ENCODE data around the gene SLC35E3.

The SLC35E3 gene

DNA sequence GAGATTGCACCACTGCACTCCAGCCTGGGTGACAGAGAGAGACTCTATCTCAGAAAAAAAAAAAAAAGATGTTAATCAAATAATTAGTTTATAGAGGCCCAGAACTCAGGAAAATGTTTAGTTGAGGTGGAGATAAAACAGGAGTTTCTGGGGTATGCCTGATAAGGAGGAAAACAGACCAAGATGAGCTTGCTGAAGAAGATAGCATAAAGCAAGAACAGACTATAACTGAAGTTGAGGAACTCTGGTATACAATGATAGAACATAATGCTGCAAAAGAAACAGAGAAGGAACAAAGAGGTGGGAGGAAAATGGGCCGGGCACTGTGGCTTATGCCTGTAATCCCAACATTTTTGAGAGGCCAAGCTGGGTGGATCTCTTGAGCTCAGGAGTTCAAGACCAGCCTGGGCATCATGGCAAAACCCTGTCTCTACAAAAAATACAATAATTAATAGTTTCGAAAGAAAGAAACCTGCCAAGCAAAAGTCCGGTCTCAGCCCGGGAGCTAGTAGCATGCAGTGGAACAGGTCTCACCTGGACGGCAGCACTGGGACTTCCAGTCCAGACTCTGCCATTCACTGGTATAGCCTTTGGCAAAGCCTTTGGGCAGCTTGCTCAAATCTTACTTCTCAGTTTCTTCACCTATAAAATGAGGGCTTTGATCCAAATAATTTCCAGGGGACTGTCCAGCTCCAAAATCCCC lies 25.4 kb downstream of the SLC35E3 start:
- no peak for DNase-seq

GRCh38 chr12:68772714-68773113 lies 26.7 kb downstream of the SLC35E3 start:
- DNase-seq = no peak

DNA sequence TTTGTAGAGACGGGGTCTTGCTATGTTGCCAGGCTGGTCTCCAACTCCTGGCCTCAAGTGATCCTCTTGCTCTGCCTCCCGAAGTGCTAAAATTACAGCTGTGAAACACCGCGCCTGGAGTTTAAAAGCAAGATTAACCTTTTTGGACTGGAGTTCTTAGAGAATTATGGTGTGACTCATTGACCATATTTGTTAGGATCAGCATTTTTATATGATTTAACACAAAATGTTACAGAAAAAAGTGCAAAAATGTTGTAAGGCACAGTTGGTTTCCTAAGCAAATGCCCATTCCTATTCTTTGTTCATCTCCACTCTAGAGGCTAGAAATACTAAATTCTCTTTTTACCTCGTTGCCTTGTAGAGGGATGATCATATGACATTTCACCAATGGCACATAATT lies 27.6 kb downstream of the SLC35E3 start:
- DNase-seq = no peak

DNA sequence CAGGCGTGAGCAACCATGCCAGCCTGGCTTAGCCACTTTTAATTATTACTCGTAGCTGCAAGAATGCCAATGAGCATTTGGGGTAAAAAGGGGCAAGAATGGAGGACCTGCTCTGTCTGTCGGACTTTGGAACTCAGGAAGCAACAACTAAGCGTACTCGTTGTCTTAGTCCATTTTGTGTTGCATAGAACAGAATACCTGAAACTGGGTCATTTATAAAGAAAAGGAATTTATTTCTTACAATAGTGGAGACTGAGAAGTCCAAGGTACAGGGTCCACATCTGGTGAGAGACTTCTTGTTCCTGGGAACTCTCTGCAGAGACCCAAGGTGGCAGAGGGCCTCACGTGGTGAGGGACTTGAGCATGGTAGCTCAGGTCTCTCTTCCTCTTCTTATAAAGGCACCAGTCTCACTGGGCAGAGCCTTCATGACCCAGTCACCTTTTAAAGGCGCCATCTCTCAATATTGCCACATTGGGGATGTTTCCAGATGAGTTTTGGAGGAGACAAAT lies 29.2 kb downstream of the SLC35E3 start:
- no peak for DNase-seq

- no peak for DNase-seq
Measured at GRCh38 chr12:68776976-68777610, 31.1 kb downstream of the SLC35E3 start.

- DNase-seq = no peak
Measured at GRCh38 chr12:68779280-68779679, 33.3 kb downstream of the SLC35E3 start.

DNA sequence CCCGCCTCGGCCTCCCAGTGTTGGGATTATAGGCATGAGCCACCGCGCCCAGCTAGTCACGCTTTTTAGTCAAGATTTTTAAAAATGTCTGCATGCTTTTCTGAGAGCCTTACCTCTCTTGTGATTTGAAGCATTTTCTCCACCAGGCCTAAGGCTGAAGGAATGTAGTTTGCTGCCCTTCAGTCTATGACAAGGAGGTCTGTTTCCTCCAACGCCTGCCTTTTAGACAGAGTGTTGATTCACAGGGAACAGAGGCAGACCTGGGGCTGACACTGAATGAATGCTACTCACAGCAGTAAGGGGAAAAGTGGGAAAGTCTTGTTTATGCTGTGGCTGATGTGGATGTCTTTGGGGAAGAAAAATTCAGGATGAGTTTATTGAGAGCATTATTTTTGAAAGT lies 34.8 kb downstream of the SLC35E3 start:
- no peak for DNase-seq

DNA sequence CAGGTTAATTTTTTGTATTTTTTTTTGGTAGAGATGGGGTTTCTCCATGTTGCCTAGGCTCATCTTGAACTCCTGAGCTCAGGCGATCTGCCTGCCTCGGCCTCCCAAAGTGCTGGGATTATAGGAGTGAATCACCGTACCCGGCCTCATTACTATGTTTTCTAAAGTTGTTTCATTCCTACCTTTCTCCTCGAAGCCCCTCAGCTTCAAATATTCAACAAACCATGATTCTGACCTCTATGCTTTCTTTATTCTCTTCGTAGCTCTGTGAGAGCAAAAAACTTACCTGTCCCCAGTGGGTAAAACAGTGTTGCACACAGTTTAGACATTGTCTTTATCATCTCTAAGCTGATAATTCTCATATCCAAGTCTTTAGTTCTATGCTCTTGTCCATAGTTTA lies 35.8 kb downstream of the SLC35E3 start:
- no peak for DNase-seq

- peak; percentile 77 to 92 for DNase-seq
Measured at GRCh38 chr12:68784015-68784414, 38.0 kb downstream of the SLC35E3 start.

GRCh38 chr12:68785358-68785757 lies 39.4 kb downstream of the SLC35E3 start:
- peak; percentile 77 to 94 for DNase-seq

DNA sequence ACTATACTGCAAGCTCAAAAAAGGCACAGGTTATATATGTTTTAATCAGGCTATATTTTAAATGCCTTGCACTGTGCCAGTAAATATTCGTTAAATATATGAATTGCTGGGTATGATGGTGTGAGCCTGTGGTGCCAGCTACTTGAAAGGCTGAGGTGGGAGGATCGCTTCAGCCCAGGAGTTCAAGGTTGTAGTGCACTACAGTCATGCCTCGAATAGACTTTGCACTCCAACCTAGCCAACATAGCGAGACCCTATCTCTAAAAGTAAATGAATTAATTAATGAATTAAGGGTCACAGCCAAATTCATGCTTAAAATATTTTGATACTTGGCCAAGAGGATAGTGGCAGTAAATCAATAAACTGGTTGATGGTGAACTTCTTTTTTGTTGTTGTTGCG lies 39.8 kb downstream of the SLC35E3 start:
- no peak for DNase-seq

GRCh38 chr12:68786929-68787328 lies 41.0 kb downstream of the SLC35E3 start:
- DNase-seq = no peak

- no peak for DNase-seq
Measured at GRCh38 chr12:68788554-68789143, 42.7 kb downstream of the SLC35E3 start.

- no peak for DNase-seq
Measured at GRCh38 chr12:68789144-68789878, 43.3 kb downstream of the SLC35E3 start.

DNA sequence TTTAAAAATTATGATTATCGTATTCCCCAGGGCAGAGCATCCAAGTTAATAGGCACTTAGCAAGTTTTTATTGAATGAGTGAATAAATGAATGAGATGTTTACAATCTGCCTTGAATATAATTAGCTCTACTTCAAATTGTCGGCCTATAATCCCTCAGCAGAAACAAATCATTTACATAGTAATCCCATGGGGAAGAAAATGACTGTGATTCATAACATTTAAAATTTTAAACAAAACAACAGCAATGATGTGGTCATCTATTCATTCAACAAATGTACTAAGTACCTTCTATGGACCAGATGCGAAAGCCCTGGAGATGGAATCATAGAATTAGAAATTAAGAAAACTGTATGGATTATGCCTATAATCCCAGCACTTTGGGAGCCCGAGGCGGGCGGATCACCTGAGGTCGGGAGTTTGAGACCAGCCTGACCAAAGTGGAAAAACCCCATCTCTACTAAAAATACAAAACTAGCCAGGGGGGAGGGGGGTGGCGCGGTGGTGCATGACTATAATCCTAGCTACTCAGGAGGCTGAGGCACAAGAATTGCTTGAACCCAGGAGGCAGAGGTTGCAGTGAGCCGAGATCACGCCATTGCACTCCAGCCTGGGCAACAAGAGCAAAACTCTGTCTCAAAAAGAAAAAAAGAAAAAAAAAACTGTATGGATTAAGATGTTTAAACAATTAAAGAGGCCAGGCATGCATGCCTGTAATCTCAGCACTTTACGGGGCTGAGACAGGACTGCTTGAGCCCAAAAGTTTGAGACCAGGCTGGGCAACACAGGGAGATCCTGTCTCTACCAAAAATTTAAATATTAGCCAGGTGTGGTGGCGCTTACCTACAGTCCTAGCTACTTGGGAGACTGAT lies 44.3 kb downstream of the SLC35E3 start:
- no peak for DNase-seq

GRCh38 chr12:68790952-68791234 lies 44.9 kb downstream of the SLC35E3 start:
- no peak for DNase-seq

- no peak for DNase-seq
Measured at GRCh38 chr12:68791897-68792481, 46.0 kb downstream of the SLC35E3 start.

DNA sequence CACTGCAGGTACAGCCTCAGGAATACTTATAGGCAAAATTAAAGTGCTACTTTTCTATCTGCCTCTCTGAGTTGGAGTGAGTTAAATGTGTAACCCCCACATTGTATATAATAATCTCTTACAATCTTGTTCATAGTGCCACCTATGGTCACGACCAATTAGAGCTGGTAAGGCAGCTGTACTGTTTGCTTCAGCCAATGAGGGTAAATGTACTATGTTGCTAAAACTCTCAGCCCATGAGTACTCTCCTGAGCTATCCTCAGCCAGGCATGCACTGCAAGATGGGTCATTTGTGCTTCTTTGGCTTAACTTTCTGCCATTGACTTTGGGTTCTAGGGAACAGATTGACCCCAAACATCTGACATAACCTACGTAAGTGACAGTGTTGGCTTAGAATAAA lies 47.0 kb downstream of the SLC35E3 start:
- peak; percentile 51 to 87 for DNase-seq

DNA sequence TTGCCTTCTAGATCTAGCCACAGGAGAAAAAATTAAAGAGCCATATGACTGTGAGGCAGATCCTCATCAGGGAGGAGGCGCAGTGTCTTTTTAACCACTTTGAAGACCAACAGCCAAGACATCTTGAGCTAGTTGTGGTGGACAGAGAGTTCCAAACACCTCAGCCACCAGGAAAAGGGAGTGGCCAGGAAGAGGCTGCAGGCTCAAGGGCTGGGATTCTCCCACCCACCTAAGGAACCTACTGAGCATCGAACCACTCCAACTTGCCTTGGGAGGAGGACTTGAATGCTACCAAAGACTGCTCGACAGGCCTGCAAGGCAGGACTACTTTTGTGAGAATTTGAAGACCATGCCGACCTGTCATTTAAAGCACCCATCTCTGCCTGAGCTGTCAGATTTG lies 47.5 kb downstream of the SLC35E3 start:
- no peak for DNase-seq

DNA sequence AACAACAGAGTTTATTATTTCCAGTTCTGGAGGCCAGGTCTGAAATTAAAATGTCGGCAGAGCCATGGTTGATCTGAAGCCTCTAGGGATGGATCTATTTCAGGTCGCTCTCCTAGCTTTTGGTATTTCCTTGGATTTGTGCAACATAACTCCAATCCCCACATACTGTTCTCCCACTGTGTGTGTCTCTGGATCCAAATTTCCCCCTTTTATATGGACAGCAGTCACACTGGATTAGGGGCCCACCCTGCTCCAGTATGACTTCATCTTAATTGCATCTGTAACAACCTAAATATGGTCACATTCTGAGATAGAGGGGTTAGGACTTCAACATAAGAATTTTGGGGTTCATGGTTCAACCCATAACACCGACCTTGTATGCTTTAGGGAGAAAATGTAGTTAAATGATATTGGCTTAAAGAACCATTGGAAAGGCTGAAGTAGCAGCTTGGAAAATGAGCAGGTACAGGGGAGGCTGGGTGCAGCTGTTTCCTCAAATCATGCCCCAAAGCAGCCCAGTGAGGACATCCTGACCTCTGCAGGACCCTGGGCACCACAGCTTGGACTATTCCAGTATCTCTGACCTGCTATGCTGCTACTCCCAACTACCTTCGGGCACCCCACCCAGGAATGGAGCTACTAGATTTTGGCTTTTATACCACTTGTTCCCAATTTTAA lies 48.1 kb downstream of the SLC35E3 start:
- DNase-seq = no peak

DNA sequence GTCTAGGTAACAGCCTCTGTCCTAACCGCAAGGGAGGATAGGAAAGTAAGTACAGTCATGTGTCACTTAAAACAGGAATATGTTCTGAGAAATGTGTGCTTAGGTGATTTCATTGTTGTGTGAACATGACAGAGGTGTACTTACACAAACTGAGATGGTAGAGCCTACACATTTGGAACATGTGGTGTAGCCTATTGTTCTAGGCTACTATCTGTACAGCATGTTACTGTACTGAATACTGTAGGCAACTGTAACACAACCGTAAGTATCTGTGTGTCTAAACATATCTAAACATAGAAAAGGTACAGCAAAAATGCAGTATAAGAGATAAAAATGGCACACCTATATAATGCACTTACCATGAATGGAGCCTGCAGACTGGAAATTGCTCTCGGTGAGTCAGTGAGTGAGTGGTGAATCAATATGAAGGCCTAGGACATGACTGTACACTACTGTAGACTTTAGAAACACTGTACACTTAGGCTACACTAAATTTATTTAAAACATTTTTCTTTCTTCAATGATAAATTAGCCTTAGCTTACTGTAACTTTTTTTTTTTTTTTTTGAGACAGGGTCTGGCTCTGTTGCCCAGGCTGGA lies 48.8 kb downstream of the SLC35E3 start:
- no peak for DNase-seq

All from inflammatory macrophage treated with lipopolysaccharide for 1 hour (primary cell).